ENCODE measurements around the gene DACH2. TPM values are rescaled to one million over a fixed set of nuclear protein-coding genes. Genes with fewer than 3 reads are reported as not detected.

Gene DACH2
- total RNA-seq, 1 donor from 2014 or later = not detected

GRCh38 chrX:86696951-86697350 is 548.7 kb downstream of the DACH2 start:
- ATAC-seq (ENCODE audit: poor library complexity) (no peak), DNase-seq (no peak)
- intact Hi-C loops (cut with DNase I) = no loop called here

- ATAC-seq (ENCODE audit: poor library complexity) (no peak), DNase-seq (no peak)
- intact Hi-C loops (cut with DNase I) = no loop called here
Observed at GRCh38 chrX:86711531-86712180, 563.4 kb downstream of the DACH2 start.

- no peak for DNase-seq
- intact Hi-C loops (cut with DNase I) = no loop called here
- no peak for ATAC-seq (ENCODE audit: poor library complexity)
Observed at GRCh38 chrX:86714441-86714840, 566.2 kb downstream of the DACH2 start.

GRCh38 chrX:86724277-86724676 is 576.0 kb downstream of the DACH2 start:
- intact Hi-C loops (cut with DNase I) = no loop called here
- no peak for ATAC-seq (ENCODE audit: poor library complexity)
- DNase-seq = no peak

DNA sequence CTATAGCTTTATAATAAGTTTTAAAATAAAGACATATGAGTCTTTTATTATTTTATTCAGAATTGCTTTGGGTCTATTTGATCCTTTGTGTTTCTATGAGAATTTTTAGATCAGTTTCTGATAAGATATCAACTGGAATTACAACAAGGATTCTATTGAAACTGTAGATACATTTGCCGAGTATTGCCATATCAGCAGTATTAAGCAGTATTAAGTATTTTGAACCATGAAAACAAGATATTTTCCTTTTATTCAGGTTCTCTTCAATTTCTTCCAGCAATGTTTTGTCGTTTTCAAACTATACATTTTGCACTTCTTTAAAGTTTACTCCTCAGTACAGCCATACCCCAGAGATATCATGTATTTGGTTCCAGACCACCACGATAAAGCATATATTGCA is 598.8 kb downstream of the DACH2 start:
- intact Hi-C loops (cut with DNase I) = no loop called here
- ATAC-seq (ENCODE audit: poor library complexity) (no peak), DNase-seq (no peak)

DNA sequence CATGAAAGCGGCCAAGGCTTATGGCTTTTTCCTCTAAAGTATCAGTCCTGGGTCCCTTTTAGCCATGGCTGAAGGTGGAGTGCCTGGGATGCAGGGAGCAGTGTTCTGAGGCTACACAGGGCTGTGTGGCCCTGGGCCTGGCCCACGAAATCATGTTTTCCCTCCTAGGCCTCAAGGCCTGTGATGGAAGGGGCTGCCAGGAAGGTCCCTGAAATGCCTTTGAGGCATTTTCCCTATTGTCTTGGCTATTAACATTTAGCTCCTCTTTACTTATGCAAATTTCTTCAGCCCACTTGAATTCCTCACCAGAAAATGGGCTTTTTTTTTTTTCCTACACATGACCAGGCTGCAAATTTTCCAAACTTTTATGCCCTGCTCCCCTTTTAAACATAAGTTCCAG is 657.0 kb downstream of the DACH2 start:
- intact Hi-C loops (cut with DNase I) = no loop called here
- no peak for ATAC-seq (ENCODE audit: poor library complexity)
- no peak for DNase-seq

DNA sequence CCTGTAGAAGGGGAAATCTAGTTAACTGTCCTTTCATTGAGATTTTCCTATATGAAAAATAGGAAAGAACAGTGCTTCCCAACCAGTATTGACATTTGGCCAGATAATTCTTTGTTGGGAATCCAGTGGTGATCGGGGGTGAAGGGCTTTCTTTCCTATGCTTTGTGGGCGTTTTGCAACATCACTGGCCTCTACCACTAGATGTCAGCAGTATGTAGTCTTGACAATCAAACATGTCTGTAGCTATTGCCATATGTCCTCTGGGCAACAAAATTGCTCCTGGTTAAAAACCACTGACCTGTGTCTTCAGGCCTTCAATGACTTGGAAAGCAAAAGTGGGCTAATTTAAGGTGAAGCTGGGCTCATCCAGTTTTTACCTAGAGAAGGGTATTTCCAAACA is 658.5 kb downstream of the DACH2 start:
- ATAC-seq (ENCODE audit: poor library complexity) (no peak), DNase-seq (no peak)
- intact Hi-C loops (cut with DNase I) = no loop called here

GRCh38 chrX:86809651-86810050 is 661.4 kb downstream of the DACH2 start:
- DNase-seq = no peak
- no peak for ATAC-seq (ENCODE audit: poor library complexity)
- intact Hi-C loops (cut with DNase I) = no loop called here

DNA sequence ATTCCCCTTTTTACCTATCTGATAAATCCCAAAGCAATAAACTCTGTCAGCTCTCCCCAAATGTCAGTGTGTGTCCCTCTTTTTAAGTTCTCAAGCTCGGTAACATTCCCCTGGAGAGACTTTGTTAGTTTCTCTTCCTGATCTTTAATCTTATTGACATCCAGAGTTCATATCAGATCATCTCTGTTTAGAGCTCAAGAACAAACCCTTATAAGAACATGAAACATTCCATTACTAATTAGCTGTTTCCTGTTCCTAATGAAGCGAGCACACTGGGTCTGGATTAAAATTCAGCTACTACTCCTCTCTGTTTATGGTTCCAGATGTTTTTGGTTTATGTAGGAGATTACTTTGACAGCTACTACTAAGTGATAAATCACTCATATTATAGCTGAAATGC is 681.5 kb downstream of the DACH2 start:
- intact Hi-C loops (cut with DNase I) = no loop called here
- no peak for DNase-seq
- no peak for ATAC-seq (ENCODE audit: poor library complexity)

DNA sequence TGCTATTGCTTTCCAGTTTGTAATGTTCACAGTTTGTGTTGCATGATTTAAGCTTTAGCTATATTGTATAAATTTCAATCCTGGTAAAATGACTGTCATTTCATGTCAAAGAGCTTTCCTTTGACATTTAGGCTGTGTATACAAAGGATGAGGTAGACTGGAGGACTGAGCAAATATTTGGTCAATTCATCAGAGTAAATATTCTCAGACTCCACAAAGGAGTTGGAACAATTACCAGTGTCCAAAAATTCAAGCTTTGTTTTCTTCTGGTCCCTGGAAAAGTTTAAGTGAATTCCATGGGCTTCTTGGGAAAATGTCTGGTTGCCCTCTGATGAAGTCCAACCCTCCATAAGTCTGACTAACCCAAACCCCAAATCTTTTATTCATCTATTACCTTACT is 682.4 kb downstream of the DACH2 start:
- intact Hi-C loops (cut with DNase I) = no loop called here
- DNase-seq (no peak), ATAC-seq (ENCODE audit: poor library complexity) (no peak)

DNA sequence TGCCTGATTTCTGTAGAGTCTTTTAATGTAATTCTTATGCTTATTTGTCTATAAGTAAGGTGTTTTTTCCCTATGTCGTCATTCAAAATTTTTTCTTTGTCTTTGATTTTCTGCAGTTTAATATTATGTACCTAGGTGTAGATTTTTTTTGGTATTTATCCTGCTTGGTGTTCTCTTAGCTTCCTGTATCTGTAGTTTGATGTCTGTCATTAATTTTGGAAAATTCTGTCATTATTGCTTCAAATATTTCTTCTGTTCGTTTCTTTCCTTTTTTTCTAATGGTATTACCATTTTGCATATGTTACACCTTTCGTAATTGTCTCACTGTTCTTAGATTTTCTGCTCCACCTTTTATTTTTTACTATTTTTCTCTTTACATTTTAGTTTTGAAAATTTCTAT is 696.9 kb downstream of the DACH2 start:
- ATAC-seq (ENCODE audit: poor library complexity) (no peak), DNase-seq (no peak)
- intact Hi-C loops (cut with DNase I) = no loop called here

Other genes starting within 250 kb of the DACH2 start
- 14.5 TPM for gene CHM, start 100.9 kb upstream of the DACH2 start, total RNA-seq

All from Right ventricle myocardium superior (tissue), 1 donor.